Measurements from ENCODE around the gene ATP2A2. TPM values are rescaled to one million over a fixed set of nuclear protein-coding genes. Genes with fewer than 3 reads are reported as not detected.

Gene ATP2A2
- total and polyA plus RNA-seq, 2 experiments from 2014 or later = 47.2 to 225 TPM

GRCh38 chr12:110262442-110263388 lies 18.3 kb upstream of the ATP2A2 start (continued):
- TF ChIP-seq, protein P1, sequence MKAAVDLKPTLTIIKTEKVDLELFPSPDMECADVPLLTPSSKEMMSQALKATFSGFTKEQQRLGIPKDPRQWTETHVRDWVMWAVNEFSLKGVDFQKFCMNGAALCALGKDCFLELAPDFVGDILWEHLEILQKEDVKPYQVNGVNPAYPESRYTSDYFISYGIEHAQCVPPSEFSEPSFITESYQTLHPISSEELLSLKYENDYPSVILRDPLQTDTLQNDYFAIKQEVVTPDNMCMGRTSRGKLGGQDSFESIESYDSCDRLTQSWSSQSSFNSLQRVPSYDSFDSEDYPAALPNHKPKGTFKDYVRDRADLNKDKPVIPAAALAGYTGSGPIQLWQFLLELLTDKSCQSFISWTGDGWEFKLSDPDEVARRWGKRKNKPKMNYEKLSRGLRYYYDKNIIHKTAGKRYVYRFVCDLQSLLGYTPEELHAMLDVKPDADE (IDR thresholded peaks at IDR 0.05) = no peak
- TF ChIP-seq EZH2 (IDR thresholded peaks at IDR 0.05; ENCODE audit: low read depth, unreplicated experiment) (no peak), ZNF331 (CRISPR knock-in tag; IDR thresholded peaks at IDR 0.05; ENCODE audit: low read depth) (no peak), STAT1 (IDR thresholded peaks at IDR 0.05; ENCODE audit: unreplicated experiment) (no peak), ZNF114 (CRISPR knock-in tag; IDR thresholded peaks at IDR 0.05) (no peak)

DNA sequence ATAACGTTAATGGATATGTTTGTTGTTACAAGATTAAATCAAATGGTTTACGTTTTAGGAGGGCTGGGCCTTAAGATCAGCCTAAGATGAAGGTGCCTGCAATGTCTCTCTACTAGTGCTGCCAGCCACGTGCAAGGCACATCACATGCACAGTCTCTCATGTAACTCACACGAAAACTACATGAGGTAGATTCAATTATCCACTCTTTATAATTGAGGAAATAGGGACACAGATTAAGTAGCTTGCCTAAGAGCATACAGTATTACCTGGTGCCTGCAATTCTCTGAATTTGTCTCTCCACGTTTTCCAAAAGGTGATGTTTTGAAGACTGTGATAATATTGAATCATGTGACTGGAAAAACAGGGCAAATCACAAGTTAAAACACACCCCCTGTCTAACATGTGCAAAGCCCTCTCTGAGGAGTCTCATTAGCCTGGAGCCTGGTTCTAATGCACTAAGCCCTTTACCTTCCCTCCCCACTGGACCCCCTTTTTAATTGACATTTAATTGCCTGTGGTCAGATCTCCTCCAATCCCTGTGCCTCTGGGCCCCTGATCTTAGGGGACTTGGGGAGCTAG lies 14.6 kb upstream of the ATP2A2 start:
- Mint-ChIP-seq H3K9me3 (no peaks in the 10 kb centered on the region; the same call in 2 of the 3 replicates), H3K4me3 (no peak overlapping the region), H3K27ac (no peak overlapping the region), H3K36me3 (ENCODE audit: low read depth) (no peaks in the 10 kb centered on the region), H3K27me3 (ENCODE audit: insufficient read depth, low read depth, poor library complexity) (peaks cover 6% of the 10 kb centered on the region), H3K4me1 (peaks cover 34% of the 10 kb centered on the region)
- Histone ChIP-seq H3K27ac (ENCODE audit: low read depth) (no peak overlapping the region), H2AFZ (peak overlapping the region; percentile 66; the same call in 1 of the 2 replicates), H3K4me2 (no peak overlapping the region), H3K4me1 (ENCODE audit: insufficient read depth) (peaks cover 27% of the 10 kb centered on the region), H4K20me1 (replicated peaks; ENCODE audit: insufficient read depth) (no peaks in the 10 kb centered on the region), H3K36me3 (ENCODE audit: insufficient read depth) (no peaks in the 10 kb centered on the region), H3K9me2 (ENCODE audit: insufficient read depth) (no peaks in the 10 kb centered on the region), H3F3A (replicated peaks; ENCODE audit: low read depth) (no peaks in the 10 kb centered on the region), H3K27me3 (ENCODE audit: insufficient read depth) (no peaks in the 10 kb centered on the region), H3K4me3 (no peak overlapping the region), H3K79me2 (replicated peaks; ENCODE audit: insufficient read depth) (no peaks in the 10 kb centered on the region)
- TF ChIP-seq CREB1 (CRISPR knock-in tag; IDR thresholded peaks at IDR 0.05; ENCODE audit: low read depth) (no peak), ZNF462 (CRISPR knock-in tag; IDR thresholded peaks at IDR 0.05) (no peak), JUNB (IDR thresholded peaks at IDR 0.05; ENCODE audit: unreplicated experiment) (no peak)
- TF ChIP-seq, protein P2, sequence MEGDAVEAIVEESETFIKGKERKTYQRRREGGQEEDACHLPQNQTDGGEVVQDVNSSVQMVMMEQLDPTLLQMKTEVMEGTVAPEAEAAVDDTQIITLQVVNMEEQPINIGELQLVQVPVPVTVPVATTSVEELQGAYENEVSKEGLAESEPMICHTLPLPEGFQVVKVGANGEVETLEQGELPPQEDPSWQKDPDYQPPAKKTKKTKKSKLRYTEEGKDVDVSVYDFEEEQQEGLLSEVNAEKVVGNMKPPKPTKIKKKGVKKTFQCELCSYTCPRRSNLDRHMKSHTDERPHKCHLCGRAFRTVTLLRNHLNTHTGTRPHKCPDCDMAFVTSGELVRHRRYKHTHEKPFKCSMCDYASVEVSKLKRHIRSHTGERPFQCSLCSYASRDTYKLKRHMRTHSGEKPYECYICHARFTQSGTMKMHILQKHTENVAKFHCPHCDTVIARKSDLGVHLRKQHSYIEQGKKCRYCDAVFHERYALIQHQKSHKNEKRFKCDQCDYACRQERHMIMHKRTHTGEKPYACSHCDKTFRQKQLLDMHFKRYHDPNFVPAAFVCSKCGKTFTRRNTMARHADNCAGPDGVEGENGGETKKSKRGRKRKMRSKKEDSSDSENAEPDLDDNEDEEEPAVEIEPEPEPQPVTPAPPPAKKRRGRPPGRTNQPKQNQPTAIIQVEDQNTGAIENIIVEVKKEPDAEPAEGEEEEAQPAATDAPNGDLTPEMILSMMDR (conservative IDR thresholded peaks at IDR 0.05; ENCODE audit: low read depth in 2 of 2) = no peak
- TF ChIP-seq, protein P1 (IDR thresholded peaks at IDR 0.05) = no peak
- DNase-seq (ENCODE audit: low spot score) (no peak), ATAC-seq (no peak)
